Common myeloid progenitor, CD34-positive (primary cell): ENCODE data around the gene B3GALNT1.

Source experiments
- CTCF ChIA-PET: fragments of 350-600 bp; sonication (Branson Sonifier 250); formaldehyde crosslinking; loops from one replicate; lab custom pipeline; 2021; ENCODE audit warnings: antibody characterized with exemption; lab: Charles Lee
- POLR2A ChIA-PET: fragments of 350-600 bp; sonication (Branson Sonifier 250); formaldehyde crosslinking; loops from one replicate; lab custom pipeline; 2021; ENCODE audit warnings: antibody characterized with exemption; lab: Charles Lee
- DNase-seq, 3 donors: peaks; one replicate each; pipeline versions ENCODE4 v3.0.0 to v3.0.0-alpha.2; 2013
- H3K27ac ChIP-seq, 2 experiments: 1 replicate in 1 of 2; 2 replicates in 1 of 2; pipeline ENCODE4 v1.7.0; 2013; ENCODE audit warnings: inconsistent platforms in 2 of 2, low read length in 2 of 2, mild to moderate bottlenecking in 2 of 2, low read depth in 1 of 2, moderate library complexity in 1 of 2; ENCODE audit not compliant: severe bottlenecking in 2 of 2, insufficient read depth in 1 of 2, poor library complexity in 1 of 2
- H3K27me3 ChIP-seq, 5 experiments: replicated peaks in 2 of 5; 1 replicate in 3 of 5; 2 replicates in 2 of 5; pipeline versions ENCODE4 v1.6.1 to v1.7.0; 2013; ENCODE audit warnings: low read length in 4 of 5, mild to moderate bottlenecking in 2 of 5, moderate library complexity in 2 of 5, inconsistent platforms in 1 of 5; ENCODE audit not compliant: insufficient read depth in 5 of 5, control insufficient read depth in 4 of 5
- H3K36me3 ChIP-seq, 4 experiments: 1 replicate in 2 of 4; 2 replicates in 2 of 4; pipeline versions ENCODE4 v1.6.1 to v1.7.0; 2013; ENCODE audit warnings: low read length in 3 of 4, control low read depth in 1 of 4, mild to moderate bottlenecking in 1 of 4; ENCODE audit not compliant: control insufficient read depth in 4 of 4, insufficient read depth in 4 of 4
- H3K4me1 ChIP-seq, 4 experiments: 1 replicate in 3 of 4; 2 replicates in 1 of 4; pipeline versions ENCODE4 v1.6.1 to v1.7.1; 2013; ENCODE audit warnings: low read length in 3 of 4, mild to moderate bottlenecking in 3 of 4, control low read depth in 1 of 4, inconsistent platforms in 1 of 4, moderate library complexity in 1 of 4; ENCODE audit not compliant: control insufficient read depth in 4 of 4, insufficient read depth in 4 of 4; ENCODE audit errors: control extremely low read depth in 1 of 4
- H3K4me3 ChIP-seq, 7 experiments: 1 replicate in 4 of 7; 2 replicates in 3 of 7; pipeline versions ENCODE4 v1.5.1 to v1.7.0; 2013; ENCODE audit warnings: mild to moderate bottlenecking in 7 of 7, low read length in 6 of 7, moderate library complexity in 6 of 7, inconsistent platforms in 2 of 7, low read depth in 2 of 7, control low read depth in 1 of 7; ENCODE audit not compliant: insufficient read depth in 4 of 7, control insufficient read depth in 1 of 7; ENCODE audit errors: extremely low read depth in 1 of 7
- H3K9me3 ChIP-seq, 5 experiments: 1 replicate in 4 of 5; 2 replicates in 1 of 5; pipeline versions ENCODE4 v1.6.1 to v1.7.1; 2013; ENCODE audit warnings: low read length in 4 of 5, mild to moderate bottlenecking in 2 of 5, inconsistent platforms in 1 of 5, low read depth in 1 of 5, moderate library complexity in 1 of 5; ENCODE audit not compliant: control insufficient read depth in 4 of 5, insufficient read depth in 2 of 5; ENCODE audit errors: control extremely low read depth in 1 of 5
- WGBS: methylation state at CpG from one replicate; pipeline ENCODE4 v1.1.5; 2013; ENCODE audit not compliant: insufficient coverage; 5-methylcytosine and 5-hydroxymethylcytosine counted together

The B3GALNT1 gene

DNA sequence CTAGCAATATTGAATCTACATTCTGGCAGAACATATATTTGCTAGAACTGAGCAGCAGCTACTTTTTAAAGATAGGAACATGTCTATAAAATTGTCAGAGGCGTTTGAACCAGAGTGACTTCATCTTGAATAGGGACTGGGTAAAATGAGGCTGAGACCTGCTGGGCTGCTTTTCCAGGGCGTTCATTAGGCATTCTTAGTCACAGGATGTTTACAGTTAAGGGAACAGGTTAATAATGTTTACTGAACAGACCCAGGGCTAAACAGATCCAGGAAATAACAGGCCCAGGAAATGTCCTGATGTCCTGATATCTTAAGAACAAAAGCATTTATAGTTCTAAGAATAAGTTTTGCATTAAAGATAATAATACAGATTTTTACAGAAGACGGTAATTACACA, 34.5 kb upstream of the B3GALNT1 start:
- Histone ChIP-seq H3K9me3 (peaks cover 0 to 5% (median 0%) of the 10 kb centered on the region in 5 experiments), H3K4me3 (no peak overlapping the region), H3K27me3 (no peaks in the 10 kb centered on the region), H3K36me3 (no peaks in the 10 kb centered on the region), H3K4me1 (no peaks in the 10 kb centered on the region), H3K27ac (no peak overlapping the region)
- POLR2A ChIA-PET = no interaction called here
- WGBS = 100% methylated on average over 1 of the region's 3 CpGs
- no peak for DNase-seq
- CTCF ChIA-PET = no interaction called here

GRCh38 chr3:161137260-161137659, 32.1 kb upstream of the B3GALNT1 start:
- no peaks in the 10 kb centered on the region for H3K27me3 ChIP-seq
- no peak overlapping the region for H3K4me3 ChIP-seq
- H3K36me3 ChIP-seq = no peaks in the 10 kb centered on the region
- H3K9me3 ChIP-seq = no peaks in the 10 kb centered on the region
- POLR2A ChIA-PET = interaction anchor here (0.7 kb wide), 1 partner anchor 180 kb away, joined by 3 read pairs; no protein-coding TSS in a partner anchor
- H3K4me1 ChIP-seq = no peaks in the 10 kb centered on the region
- WGBS = 100% methylated on average over 1 of the region's 2 CpGs
- no peak for DNase-seq
- CTCF ChIA-PET = interaction anchor here (1.5 kb wide), 1 partner anchor 13 kb away, joined by 3 read pairs; no protein-coding TSS in a partner anchor
- H3K27ac ChIP-seq = no peak overlapping the region

DNA sequence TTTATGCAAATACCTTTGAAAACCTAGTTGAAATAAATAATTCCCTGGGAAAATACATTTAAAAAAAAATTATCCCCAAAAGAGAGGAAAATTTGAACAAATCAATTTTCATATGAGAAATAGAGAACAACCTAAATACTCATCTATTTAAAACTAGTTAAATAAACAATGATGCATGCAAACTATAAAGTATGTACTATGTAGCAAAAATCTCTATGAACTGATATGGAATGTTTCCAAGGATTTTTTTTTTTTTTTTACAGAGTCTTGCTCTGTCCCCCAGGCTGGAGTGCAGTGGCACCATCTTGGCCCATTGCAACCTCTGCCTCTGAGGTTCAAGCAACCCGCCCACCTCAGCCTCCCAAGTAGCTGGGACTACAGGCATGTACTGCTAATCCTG, 27.2 kb upstream of the B3GALNT1 start:
- no peak for DNase-seq
- Histone ChIP-seq H3K4me3 (no peak overlapping the region), H3K9me3 (no peaks in the 10 kb centered on the region), H3K27ac (no peak overlapping the region), H3K4me1 (no peaks in the 10 kb centered on the region), H3K36me3 (no peaks in the 10 kb centered on the region), H3K27me3 (no peaks in the 10 kb centered on the region)
- no CpG with 5 or more reads among the region's 1 CpG for WGBS
- ChIA-PET POLR2A (no interaction called here), CTCF (no interaction called here)

- H3K36me3 ChIP-seq = no peaks in the 10 kb centered on the region
- no peaks in the 10 kb centered on the region for H3K27me3 ChIP-seq
- no CpG with 5 or more reads among the region's 2 CpGs for WGBS
- no peak for DNase-seq
- H3K9me3 ChIP-seq = peaks cover 0 to 14% (median 8%) of the 10 kb centered on the region in 5 experiments
- CTCF ChIA-PET = no interaction called here
- POLR2A ChIA-PET = no interaction called here
- no peak overlapping the region for H3K4me3 ChIP-seq
- H3K4me1 ChIP-seq = no peaks in the 10 kb centered on the region
- H3K27ac ChIP-seq = no peak overlapping the region
Observed at GRCh38 chr3:161126495-161126894, 21.3 kb upstream of the B3GALNT1 start.

GRCh38 chr3:161117646-161118045, 12.5 kb upstream of the B3GALNT1 start:
- Histone ChIP-seq H3K36me3 (no peaks in the 10 kb centered on the region), H3K4me3 (no peak overlapping the region), H3K27ac (no peak overlapping the region), H3K4me1 (no peaks in the 10 kb centered on the region), H3K27me3 (no peaks in the 10 kb centered on the region), H3K9me3 (peaks cover 1 to 31% (median 6%) of the 10 kb centered on the region in 5 experiments)
- POLR2A ChIA-PET = no interaction called here
- DNase-seq = no peak
- 8% methylated on average over 1 of the region's 3 CpGs for WGBS
- CTCF ChIA-PET = no interaction called here

- WGBS = no CpG with 5 or more reads among the region's 1 CpG
- no peaks in the 10 kb centered on the region for H3K36me3 ChIP-seq
- H3K27ac ChIP-seq = no peak overlapping the region
- peaks cover 5 to 16% (median 12%) of the 10 kb centered on the region in 4 experiments for H3K4me1 ChIP-seq
- ChIA-PET CTCF (no interaction called here), POLR2A (no interaction called here)
- no peaks in the 10 kb centered on the region for H3K27me3 ChIP-seq
- DNase-seq = peak in 2 of 3 donors; percentile 12 to 21
- no peak overlapping the region for H3K4me3 ChIP-seq
- H3K9me3 ChIP-seq = peaks cover 0 to 1% (median 0%) of the 10 kb centered on the region in 5 experiments
Observed at GRCh38 chr3:161108840-161109239, 3.7 kb upstream of the B3GALNT1 start.

DNA sequence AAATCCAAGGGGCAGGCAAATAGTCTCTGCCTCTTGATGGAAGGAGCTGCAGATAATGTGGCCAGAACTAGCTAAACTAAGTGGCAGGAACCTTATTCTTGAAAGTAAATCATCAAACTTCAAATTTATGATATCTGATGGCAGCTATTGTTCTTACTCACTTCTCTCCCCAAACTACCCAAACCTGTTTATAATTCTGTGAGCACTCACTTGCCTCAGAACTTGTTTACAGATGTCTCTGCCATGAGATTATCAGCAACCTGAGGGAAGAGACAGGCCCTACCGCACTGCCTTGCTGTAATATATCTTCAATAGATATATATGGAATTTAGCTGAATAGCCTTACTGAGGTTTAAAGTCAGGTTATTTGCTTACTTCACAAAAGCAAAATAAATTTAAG, 2.2 kb upstream of the B3GALNT1 start:
- H3K4me1 ChIP-seq = peaks cover 5 to 19% (median 14%) of the 10 kb centered on the region in 4 experiments
- CTCF ChIA-PET = interaction anchor here (0.6 kb wide), 1 partner anchor 14 kb away, joined by 3 read pairs; no protein-coding TSS in a partner anchor
- DNase-seq = no peak

More for the DNA sequence above, 2.2 kb upstream of the B3GALNT1 start:
- Histone ChIP-seq H3K4me3 (no peak overlapping the region), H3K27me3 (no peaks in the 10 kb centered on the region), H3K9me3 (no peaks in the 10 kb centered on the region), H3K36me3 (peaks cover 0 to 3% (median 0%) of the 10 kb centered on the region in 4 experiments), H3K27ac (no peak overlapping the region)
- WGBS = no CpG with 5 or more reads among the region's 1 CpG
- POLR2A ChIA-PET = no interaction called here
